ENCODE results near the gene DNAJB6. TPM values are rescaled to one million over a fixed set of nuclear protein-coding genes. Genes with fewer than 3 reads are reported as not detected.

The DNAJB6 gene
- total RNA-seq, 1 experiment from 2014 or later = 82.5 TPM

- Histone ChIP-seq H3K9me3 (ENCODE audit: control insufficient read depth in 1 of 2, insufficient read depth in 1 of 2, low read depth in 1 of 2, low read length in 2 of 2) (no peaks in the 10 kb centered on the region), H3K9me2 (ENCODE audit: insufficient read depth) (no peaks in the 10 kb centered on the region), H3K4me1 (ENCODE audit: control insufficient read depth in 1 of 2, insufficient read depth in 2 of 2, low read length in 2 of 2) (peaks cover 3 to 5% of the 10 kb centered on the region in 2 experiments; a peak in 3 of 4 replicates), H4K20me1 (ENCODE audit: insufficient read depth) (no peaks in the 10 kb centered on the region), H3K36me3 (ENCODE audit: control insufficient read depth in 1 of 2, insufficient read depth in 2 of 2, low read length in 2 of 2) (no peaks in the 10 kb centered on the region), H3K9ac (ENCODE audit: low read length) (no peak overlapping the region), H2AFZ (ENCODE audit: low read depth, low read length, poor library complexity, severe bottlenecking) (no peak overlapping the region), H3K27me3 (ENCODE audit: insufficient read depth, low read length) (no peaks in the 10 kb centered on the region), H3K27ac (ENCODE audit: low read depth, low read length) (no peak overlapping the region), H3K79me2 (ENCODE audit: insufficient read depth, low read length) (no peaks in the 10 kb centered on the region), H3K4me2 (ENCODE audit: low read length) (no peak overlapping the region), H3K4me3 (replicated peaks in 1 of 2; ENCODE audit: low read depth in 1 of 2, low read length in 2 of 2) (no peak overlapping the region)
- RAD21 ChIA-PET (ENCODE audit: low non-redundant PET in 1 of 2, low total read pairs in 2 of 2, uncharacterized antibody in 2 of 2, unreplicated experiment in 2 of 2) = no interaction called here
- POLR2A ChIA-PET = no interaction called here
- ATAC-seq = no peak
- no TSS peak for BruUV-seq (replicated peaks)
- CTCF ChIA-PET = no interaction called here
- no peak for DNase-seq (ENCODE audit: low read depth, low spot score)
- intact Hi-C loops (cut with micrococcal nuclease) = loop anchor here (10.0 kb wide), 1 partner anchor 247 kb away; no protein-coding TSS in a partner anchor
- TF ChIP-seq SP1 (IDR thresholded peaks at IDR 0.05; ENCODE audit: low read depth) (no peak), YY1 (IDR thresholded peaks at IDR 0.05; ENCODE audit: extremely low read depth, insufficient replicate concordance, low read depth, low read length) (no peak), CTCF (IDR thresholded peaks at IDR 0.05 in 2 of 3, conservative IDR thresholded peaks at IDR 0.05 in 1 of 3; ENCODE audit: borderline replicate concordance in 1 of 3, insufficient read depth in 1 of 3, low read depth in 2 of 3, low read length in 2 of 3) (no peak), ZBTB33 (IDR thresholded peaks at IDR 0.05; ENCODE audit: extremely low read depth, insufficient replicate concordance, low read length) (no peak), ELF1 (IDR thresholded peaks at IDR 0.05; ENCODE audit: borderline replicate concordance, low read depth) (no peak), TCF7L2 (IDR thresholded peaks at IDR 0.05; ENCODE audit: borderline replicate concordance, extremely low read depth, insufficient read depth, insufficient read length) (no peak), JUND (IDR thresholded peaks at IDR 0.05) (no peak), SRF (IDR thresholded peaks at IDR 0.05; ENCODE audit: low read depth) (no peak), POLR2A (IDR thresholded peaks at IDR 0.05; ENCODE audit: borderline replicate concordance, extremely low read depth, insufficient read depth, insufficient read length) (no peak), RAD21 (IDR thresholded peaks at IDR 0.05; ENCODE audit: low read depth) (no peak)
Measured at GRCh38 chr7:157437519-157438061, 100.8 kb downstream of the DNAJB6 start.
